Fibroblast of mammary gland (primary cell): ENCODE measurements around the gene IMPG2.

Experiments
- DNase-seq: peaks from one replicate; pipeline ENCODE4 v3.0.0-alpha.2; 2010; ENCODE audit warnings: low read depth
- H3K4me3 ChIP-seq: 2 replicates; pipeline ENCODE4 v1.5.1; 2011; ENCODE audit warnings: low read depth, mild to moderate bottlenecking, low read length, moderate library complexity; ENCODE audit not compliant: control insufficient read depth
- TF ChIP-seq, protein P1 (sequence below): conservative IDR thresholded peaks from 2 replicates; pipeline ENCODE4 v1.5.1; 2011; ENCODE audit warnings: low read depth, low read length, inconsistent platforms; ENCODE audit not compliant: control insufficient read depth, insufficient read depth

Gene IMPG2

GRCh38 chr3:101268141-101268540 is 52.2 kb downstream of the IMPG2 start:
- no peak overlapping the region for H3K4me3 ChIP-seq
- TF ChIP-seq, protein P1, sequence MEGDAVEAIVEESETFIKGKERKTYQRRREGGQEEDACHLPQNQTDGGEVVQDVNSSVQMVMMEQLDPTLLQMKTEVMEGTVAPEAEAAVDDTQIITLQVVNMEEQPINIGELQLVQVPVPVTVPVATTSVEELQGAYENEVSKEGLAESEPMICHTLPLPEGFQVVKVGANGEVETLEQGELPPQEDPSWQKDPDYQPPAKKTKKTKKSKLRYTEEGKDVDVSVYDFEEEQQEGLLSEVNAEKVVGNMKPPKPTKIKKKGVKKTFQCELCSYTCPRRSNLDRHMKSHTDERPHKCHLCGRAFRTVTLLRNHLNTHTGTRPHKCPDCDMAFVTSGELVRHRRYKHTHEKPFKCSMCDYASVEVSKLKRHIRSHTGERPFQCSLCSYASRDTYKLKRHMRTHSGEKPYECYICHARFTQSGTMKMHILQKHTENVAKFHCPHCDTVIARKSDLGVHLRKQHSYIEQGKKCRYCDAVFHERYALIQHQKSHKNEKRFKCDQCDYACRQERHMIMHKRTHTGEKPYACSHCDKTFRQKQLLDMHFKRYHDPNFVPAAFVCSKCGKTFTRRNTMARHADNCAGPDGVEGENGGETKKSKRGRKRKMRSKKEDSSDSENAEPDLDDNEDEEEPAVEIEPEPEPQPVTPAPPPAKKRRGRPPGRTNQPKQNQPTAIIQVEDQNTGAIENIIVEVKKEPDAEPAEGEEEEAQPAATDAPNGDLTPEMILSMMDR, result no peak
- no peak for DNase-seq

- H3K4me3 ChIP-seq, result no peak overlapping the region
- DNase-seq, result no peak
- TF ChIP-seq, protein P1, result no peak
Observed at GRCh38 chr3:101266566-101266965, 53.8 kb downstream of the IMPG2 start.

- TF ChIP-seq, protein P1, result no peak
- no peak overlapping the region for H3K4me3 ChIP-seq
- DNase-seq, result no peak
Observed at GRCh38 chr3:101266071-101266470, 54.3 kb downstream of the IMPG2 start.

GRCh38 chr3:101262393-101263240 is 57.8 kb downstream of the IMPG2 start:
- TF ChIP-seq, protein P1, result no peak
- DNase-seq, result no peak

GRCh38 chr3:101261506-101261905 is 58.9 kb downstream of the IMPG2 start:
- TF ChIP-seq, protein P1, result no peak
- H3K4me3 ChIP-seq, result no peak overlapping the region
- DNase-seq, result peak; percentile 74

More at GRCh38 chr3:101262393-101263240, 57.8 kb downstream of the IMPG2 start:
- H3K4me3 ChIP-seq, result no peak overlapping the region

DNA sequence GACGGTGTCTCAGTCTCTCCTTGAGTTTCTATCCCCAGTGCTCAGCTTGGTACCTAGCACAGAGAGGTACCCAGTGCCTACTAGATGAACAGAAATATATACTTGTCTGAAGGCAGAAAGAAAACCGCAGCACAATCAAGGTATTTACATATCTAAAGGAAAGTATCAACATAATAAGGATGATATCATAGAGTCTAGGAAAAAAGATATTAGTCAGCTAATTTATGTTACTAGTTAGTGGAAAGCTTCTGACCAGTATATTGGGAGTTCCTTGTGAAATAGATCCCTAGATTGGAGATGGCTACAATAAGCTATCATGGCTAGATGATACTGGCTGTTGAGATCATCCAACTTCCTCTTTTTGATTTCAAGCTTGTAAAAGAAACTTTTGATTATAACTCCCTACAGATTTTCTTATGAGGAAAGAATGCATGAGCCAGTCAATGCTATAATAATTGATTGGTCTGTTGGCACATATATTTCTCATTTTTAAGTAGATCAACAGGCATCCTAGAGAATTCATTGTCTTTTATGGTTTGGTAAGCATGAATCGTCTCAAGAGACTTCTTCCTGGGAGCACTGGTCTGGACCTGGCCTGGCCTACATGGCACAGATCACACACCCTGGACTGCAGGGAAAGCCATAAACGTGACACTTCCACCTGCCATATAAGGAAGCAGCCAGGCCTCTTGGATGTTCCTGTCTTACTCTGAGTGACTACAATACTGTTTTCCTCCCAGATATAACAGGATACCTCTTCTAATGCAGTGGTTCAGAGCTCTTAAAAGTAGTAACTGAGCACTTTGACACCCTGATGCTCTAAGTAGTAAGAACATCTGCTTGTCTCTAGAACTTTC is 60.7 kb downstream of the IMPG2 start:
- TF ChIP-seq, protein P1, result no peak
- DNase-seq, result no peak
- no peak overlapping the region for H3K4me3 ChIP-seq
